CD4-positive, CD25-positive, alpha-beta regulatory T cell (primary cell): Measurements from ENCODE around the gene SIRPB1. TPM values are rescaled to one million over a fixed set of nuclear protein-coding genes. Genes with fewer than 3 reads are reported as not detected.
A peak's percentile ranks its signal among the peaks of the same experiment; 100 is the strongest.

Source experiments
- ATAC-seq, 2 donors: fragments of 150-1000 bp; cut with Tn5 transposase; one replicate each; pipeline ENCODE4 v1.10.0; 2021; ENCODE audit warnings: low read depth in 2 of 2, moderate number of reproducible peaks in 2 of 2, moderate library complexity in 1 of 2
- DNase-seq, 3 donors: peaks; one replicate each; pipeline versions ENCODE4 v3.0.0 to v3.0.0-alpha.2; 2012 to 2022; ENCODE audit warnings: mixed read lengths in 1 of 3
- H3K27ac ChIP-seq: one replicate; pipeline ENCODE4 v1.7.0; 2013; ENCODE audit warnings: mild to moderate bottlenecking, low read length; ENCODE audit not compliant: insufficient read depth, poor library complexity, severe bottlenecking
- H3K27me3 ChIP-seq: one replicate; pipeline ENCODE4 v1.7.0; 2013; ENCODE audit warnings: low read length; ENCODE audit not compliant: control insufficient read depth, insufficient read depth
- H3K36me3 ChIP-seq: one replicate; pipeline ENCODE4 v1.7.0; 2013; ENCODE audit warnings: mild to moderate bottlenecking, low read length, moderate library complexity; ENCODE audit not compliant: control insufficient read depth, insufficient read depth
- H3K4me1 ChIP-seq: 2 replicates; pipeline ENCODE4 v1.7.0; 2013; ENCODE audit warnings: mild to moderate bottlenecking, low read length; ENCODE audit not compliant: insufficient read depth, control insufficient read depth, poor library complexity, severe bottlenecking
- H3K4me3 ChIP-seq: one replicate; pipeline ENCODE4 v1.7.0; 2013; ENCODE audit warnings: low read depth, mild to moderate bottlenecking, low read length, moderate library complexity
- H3K9me3 ChIP-seq, 2 experiments: 1 replicate in 1 of 2; 2 replicates in 1 of 2; pipeline ENCODE4 v1.7.0; 2013; ENCODE audit warnings: low read length in 2 of 2, mild to moderate bottlenecking in 1 of 2, moderate library complexity in 1 of 2; ENCODE audit not compliant: control insufficient read depth in 2 of 2
- H3K27ac Mint-ChIP-seq, 3 donors: one replicate each; pipeline ENCODE4 v1.8.0; 2020 to 2022; ENCODE audit warnings: mild to moderate bottlenecking in 3 of 3, mixed read lengths in 3 of 3, moderate library complexity in 2 of 3
- H3K27me3 Mint-ChIP-seq: one replicate; pipeline ENCODE4 v1.8.0; 2022; ENCODE audit warnings: mild to moderate bottlenecking, mixed read lengths
- H3K36me3 Mint-ChIP-seq: one replicate; pipeline ENCODE4 v1.8.0; 2020; ENCODE audit warnings: mixed read lengths
- H3K4me1 Mint-ChIP-seq, 4 donors: one replicate each; pipeline ENCODE4 v1.8.0; 2020 to 2022; ENCODE audit warnings: mixed read lengths in 4 of 4, mild to moderate bottlenecking in 1 of 4
- H3K4me3 Mint-ChIP-seq, 4 donors: one replicate each; pipeline ENCODE4 v1.8.0; 2020 to 2022; ENCODE audit warnings: mild to moderate bottlenecking in 4 of 4, mixed read lengths in 4 of 4, moderate library complexity in 3 of 4
- H3K9me3 Mint-ChIP-seq, 7 donors: one replicate each; pipeline ENCODE4 v1.8.0; 2020 to 2022; ENCODE audit warnings: mixed read lengths in 7 of 7, mild to moderate bottlenecking in 3 of 7, moderate library complexity in 2 of 7
- polyA plus RNA-seq, 4 donors: library from polyadenylated mRNA; unstranded; fragments of 300-500 nt; fragmentation: Illumina TruSeq; gene quantifications; one replicate each; pipeline ENCODE4 v1.2.3, GENCODE V29; 2021
- total RNA-seq: library from RNA; stranded (reverse); gene quantifications from one replicate; pipeline ENCODE4 v1.2.3, GENCODE V29; 2022

SIRPB1 gene
- total and polyA plus RNA-seq, 5 donors from 2014 or later = 0.73 to 12.8 (median 2.4) TPM

- H3K4me1 ChIP-seq = peaks cover 56% of the 10 kb centered on the region
- H3K36me3 ChIP-seq = peaks cover 38% of the 10 kb centered on the region
- DNase-seq (no peak), ATAC-seq (no peak)
- Mint-ChIP-seq H3K4me1 (peaks cover 56 to 92% (median 72%) of the 10 kb centered on the region in 4 donors), H3K9me3 (peaks cover 0 to 2% (median 0%) of the 10 kb centered on the region in 7 donors), H3K27me3 (no peaks in the 10 kb centered on the region), H3K4me3 (peak overlapping the region in 1 of 4 donors; percentile 57), H3K27ac (peak overlapping the region; percentile 79 to 92 (median 88)), H3K36me3 (peaks cover 47% of the 10 kb centered on the region)
- H3K27me3 ChIP-seq = no peaks in the 10 kb centered on the region
- H3K27ac ChIP-seq = peak overlapping the region; percentile 45
- H3K9me3 ChIP-seq = no peaks in the 10 kb centered on the region
- H3K4me3 ChIP-seq = no peak overlapping the region
Observed at GRCh38 chr20:1628621-1629020, 8.8 kb upstream of the SIRPB1 start.

DNA sequence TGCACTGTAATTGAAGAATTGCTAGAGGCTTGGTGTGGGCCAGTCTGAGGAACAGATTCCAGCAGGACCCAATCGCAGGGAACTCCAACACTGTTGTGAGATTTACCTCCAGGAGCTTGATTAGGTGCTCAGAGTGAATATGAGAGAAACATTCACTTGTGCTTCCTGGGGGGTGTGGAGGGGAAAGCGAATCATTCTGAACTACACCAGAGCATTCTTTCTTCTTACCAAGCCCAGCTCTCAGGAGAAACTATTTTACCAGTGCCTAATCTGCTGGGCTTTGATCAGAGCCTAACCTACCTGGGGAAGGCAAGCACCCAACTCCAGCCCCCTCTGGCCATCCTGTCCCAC is 7.4 kb upstream of the SIRPB1 start:
- Mint-ChIP-seq H3K36me3 (peaks cover 45% of the 10 kb centered on the region), H3K4me3 (peak overlapping the region in 1 of 4 donors; percentile 10), H3K9me3 (peaks cover 0 to 2% (median 0%) of the 10 kb centered on the region in 7 donors), H3K27me3 (no peaks in the 10 kb centered on the region), H3K27ac (peak overlapping the region; percentile 65 to 92 (median 88)), H3K4me1 (peaks cover 52 to 93% (median 71%) of the 10 kb centered on the region in 4 donors)
- H3K27me3 ChIP-seq = no peaks in the 10 kb centered on the region
- DNase-seq (no peak), ATAC-seq (no peak)
- peak overlapping the region; percentile 45 for H3K27ac ChIP-seq
- H3K4me3 ChIP-seq = no peak overlapping the region
- peaks cover 56% of the 10 kb centered on the region for H3K4me1 ChIP-seq
- H3K36me3 ChIP-seq = peaks cover 38% of the 10 kb centered on the region
- H3K9me3 ChIP-seq = no peaks in the 10 kb centered on the region

- Mint-ChIP-seq H3K27me3 (no peaks in the 10 kb centered on the region), H3K27ac (peak overlapping the region; percentile 65 to 95 (median 88)), H3K36me3 (peaks cover 41% of the 10 kb centered on the region), H3K9me3 (peaks cover 0 to 2% (median 0%) of the 10 kb centered on the region in 7 donors), H3K4me3 (peak overlapping the region in 1 of 4 donors; percentile 10), H3K4me1 (peaks cover 48 to 93% (median 68%) of the 10 kb centered on the region in 4 donors)
- no peak overlapping the region for H3K4me3 ChIP-seq
- H3K27me3 ChIP-seq = no peaks in the 10 kb centered on the region
- H3K27ac ChIP-seq = peak overlapping the region; percentile 45
- DNase-seq (no peak), ATAC-seq (no peak)
- H3K4me1 ChIP-seq = peaks cover 51% of the 10 kb centered on the region
- H3K36me3 ChIP-seq = peaks cover 38% of the 10 kb centered on the region
- no peaks in the 10 kb centered on the region for H3K9me3 ChIP-seq
Observed at GRCh38 chr20:1626528-1627199, 6.9 kb upstream of the SIRPB1 start.

DNA sequence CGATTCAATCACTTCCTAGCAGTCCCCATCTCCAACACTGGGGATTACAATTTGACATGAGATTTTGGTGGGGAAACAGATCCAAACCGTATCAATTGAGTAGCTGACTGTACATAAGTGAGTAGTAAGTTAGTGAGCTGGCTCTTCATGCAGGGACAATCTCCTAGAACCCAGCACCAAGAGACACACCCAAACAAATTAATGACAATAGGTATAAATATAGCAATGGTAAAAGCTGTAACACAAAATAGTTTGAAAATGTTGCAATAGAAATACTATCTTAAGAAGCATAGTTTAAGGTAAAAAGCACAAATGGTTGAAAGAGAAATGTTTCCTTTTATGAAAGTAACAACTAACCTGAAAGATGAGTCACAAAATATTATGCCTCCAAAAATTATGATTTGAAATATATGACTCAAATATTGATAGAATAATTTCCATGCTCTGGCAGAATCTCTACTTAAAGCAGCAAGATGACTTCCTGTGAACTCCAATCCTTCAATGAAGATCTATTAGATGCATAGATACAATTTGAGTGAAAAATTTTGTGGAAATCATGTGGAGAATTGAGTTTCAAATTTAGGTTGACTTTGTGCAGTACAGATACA is 5.4 kb upstream of the SIRPB1 start:
- Histone ChIP-seq H3K9me3 (no peaks in the 10 kb centered on the region), H3K4me1 (peaks cover 52% of the 10 kb centered on the region), H3K27me3 (no peaks in the 10 kb centered on the region), H3K4me3 (no peak overlapping the region), H3K36me3 (peaks cover 27% of the 10 kb centered on the region), H3K27ac (no peak overlapping the region)
- Mint-ChIP-seq H3K4me1 (peaks cover 48 to 94% (median 70%) of the 10 kb centered on the region in 4 donors), H3K4me3 (peak overlapping the region in 1 of 4 donors; percentile 62), H3K27ac (peak overlapping the region; percentile 88 to 95 (median 88)), H3K9me3 (peaks cover 0 to 2% (median 0%) of the 10 kb centered on the region in 7 donors), H3K27me3 (no peaks in the 10 kb centered on the region), H3K36me3 (peaks cover 38% of the 10 kb centered on the region)
- ATAC-seq = peak in 1 of 2 donors; percentile 23
- peak in 1 of 3 donors; percentile 32 for DNase-seq

DNA sequence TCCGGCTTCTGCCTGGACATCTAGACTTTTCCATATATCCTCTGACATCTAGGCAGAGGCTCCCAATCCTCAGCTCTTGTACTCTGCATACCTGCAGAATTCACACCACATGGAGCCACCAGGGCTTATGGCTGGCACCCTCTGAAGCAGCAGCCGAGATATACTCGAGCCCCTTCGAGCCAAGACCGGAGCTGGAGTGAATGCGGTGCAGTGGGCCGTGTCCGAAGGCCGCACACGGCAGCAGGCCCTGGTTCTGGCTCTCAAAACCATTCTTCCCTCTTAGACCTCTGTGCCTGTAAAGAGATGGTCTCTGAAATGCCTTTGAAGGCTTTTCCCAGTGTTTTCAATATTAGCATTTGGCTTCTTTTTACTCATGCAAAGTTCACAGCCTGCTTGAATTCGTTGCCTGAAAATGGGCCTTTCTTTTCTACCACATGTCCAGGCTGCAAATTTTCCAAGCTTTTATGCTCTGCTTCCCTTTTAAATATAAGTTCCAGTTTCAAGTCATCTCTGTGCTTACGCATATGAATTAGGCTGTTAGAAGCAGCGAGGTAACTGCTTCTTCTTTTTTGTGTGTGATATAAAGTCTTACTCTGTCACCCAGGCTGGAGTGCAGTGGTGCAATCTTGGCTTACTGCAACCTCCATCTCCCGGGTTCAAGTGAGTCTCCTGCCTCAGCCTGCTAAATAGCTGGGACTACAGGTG is 3.8 kb upstream of the SIRPB1 start:
- DNase-seq (no peak), ATAC-seq (no peak)
- H3K36me3 ChIP-seq = peaks cover 12% of the 10 kb centered on the region
- Mint-ChIP-seq H3K27ac (peak overlapping the region in 2 of 3 donors; percentile 19 to 60), H3K4me1 (peaks cover 42 to 95% (median 74%) of the 10 kb centered on the region in 4 donors), H3K27me3 (no peaks in the 10 kb centered on the region), H3K9me3 (peaks cover 0 to 2% (median 0%) of the 10 kb centered on the region in 7 donors), H3K36me3 (peaks cover 32% of the 10 kb centered on the region), H3K4me3 (peak overlapping the region in 2 of 4 donors; percentile 31 to 59)
- H3K9me3 ChIP-seq = no peaks in the 10 kb centered on the region
- H3K27ac ChIP-seq = no peak overlapping the region
- H3K4me3 ChIP-seq = no peak overlapping the region
- peaks cover 61% of the 10 kb centered on the region for H3K4me1 ChIP-seq
- no peaks in the 10 kb centered on the region for H3K27me3 ChIP-seq

GRCh38 chr20:1622450-1622849 is 2.6 kb upstream of the SIRPB1 start:
- H3K27me3 ChIP-seq = no peaks in the 10 kb centered on the region
- H3K4me3 ChIP-seq = peak overlapping the region; percentile 0
- Mint-ChIP-seq H3K9me3 (peaks cover 0 to 3% (median 0%) of the 10 kb centered on the region in 7 donors), H3K27ac (peak overlapping the region; percentile 19 to 97 (median 82)), H3K4me1 (peaks cover 31 to 85% (median 65%) of the 10 kb centered on the region in 4 donors), H3K4me3 (peak overlapping the region in 3 of 4 donors; percentile 59 to 66 (median 64)), H3K36me3 (peaks cover 33% of the 10 kb centered on the region), H3K27me3 (no peaks in the 10 kb centered on the region)
- H3K9me3 ChIP-seq = no peaks in the 10 kb centered on the region
- peak in 2 of 3 donors; percentile 36 to 85 for DNase-seq
- H3K36me3 ChIP-seq = peaks cover 4% of the 10 kb centered on the region
- H3K4me1 ChIP-seq = peaks cover 49% of the 10 kb centered on the region
- peak; percentile 79 to 83 for ATAC-seq
- H3K27ac ChIP-seq = peak overlapping the region; percentile 65

DNA sequence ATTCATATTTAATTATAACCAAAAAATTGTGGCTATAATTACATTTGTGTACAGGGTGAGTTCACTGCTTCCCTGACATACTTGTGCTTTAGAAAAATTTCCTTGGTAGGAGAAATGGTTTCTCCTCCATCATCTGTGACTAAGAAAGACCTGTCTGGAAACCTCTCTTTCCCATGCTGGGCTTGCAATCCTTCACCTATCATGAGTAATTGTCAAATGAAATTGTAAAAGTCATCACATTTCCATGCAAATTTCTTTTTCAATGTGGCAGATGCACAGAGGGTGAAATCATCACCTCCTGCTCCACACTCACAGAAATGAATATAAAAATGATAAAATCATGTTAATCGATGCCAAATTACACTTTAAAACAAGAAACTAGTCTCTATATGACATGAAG is 1.5 kb upstream of the SIRPB1 start:
- Mint-ChIP-seq H3K27ac (peak overlapping the region in 2 of 3 donors; percentile 17 to 62), H3K27me3 (no peaks in the 10 kb centered on the region), H3K4me3 (no peak overlapping the region), H3K9me3 (peaks cover 0 to 3% (median 2%) of the 10 kb centered on the region in 7 donors), H3K36me3 (peaks cover 31% of the 10 kb centered on the region), H3K4me1 (peaks cover 36 to 76% (median 62%) of the 10 kb centered on the region in 4 donors)
- H3K27me3 ChIP-seq = no peaks in the 10 kb centered on the region
- no peaks in the 10 kb centered on the region for H3K9me3 ChIP-seq
- ATAC-seq (no peak), DNase-seq (no peak)
- no peak overlapping the region for H3K27ac ChIP-seq
- H3K4me1 ChIP-seq = peaks cover 44% of the 10 kb centered on the region
- H3K4me3 ChIP-seq = no peak overlapping the region
- H3K36me3 ChIP-seq = peaks cover under 1% of the 10 kb centered on the region
